ENCODE results near the gene DEFB132.

- no peak for TF ChIP-seq CTCF (IDR thresholded peaks at IDR 0.05)
- TF ChIP-seq POLR2A (IDR thresholded peaks at IDR 0.05), result no peak
These were observed 15.2 kb downstream of the DEFB132 start for GRCh38 chr20:272718-273117.

All from suprapubic skin (tissue), 3 donors.